A204.1 (cell line): ENCODE data around the gene GVQW3.

Experiments
- FAIRE-seq: peaks from 2 replicates; lab custom pipeline; 2012; peaks lifted over from hg19 to GRCh38; lab: Jason Lieb, UNC

Gene GVQW3

GRCh38 chr11:76445121-76446084 is 64.3 kb downstream of the GVQW3 start:
- FAIRE-seq = peak; percentile 27

- FAIRE-seq = no peak
Measured at GRCh38 chr11:76448506-76448905, 67.4 kb downstream of the GVQW3 start.

- no peak for FAIRE-seq
Measured at GRCh38 chr11:76453248-76453647, 72.1 kb downstream of the GVQW3 start.

DNA sequence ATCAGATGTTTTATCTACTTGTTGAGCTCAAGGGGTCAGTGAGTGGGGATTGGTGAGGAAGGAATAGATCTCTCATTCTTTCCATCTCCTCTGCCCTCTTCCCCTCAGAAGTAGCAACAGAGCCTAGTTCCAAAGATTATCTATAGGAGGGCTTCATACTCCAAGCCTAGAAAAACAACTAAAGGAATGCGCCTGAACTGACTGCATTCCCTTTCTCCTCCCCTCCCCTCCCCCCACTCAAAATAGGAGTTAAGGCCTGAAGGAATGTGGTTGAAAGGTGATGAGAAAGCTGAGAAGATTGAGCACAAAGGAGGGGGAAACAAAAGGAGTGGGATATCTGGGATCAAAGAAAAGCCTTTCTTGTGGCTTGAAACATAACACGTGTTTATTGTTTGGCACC is 74.2 kb downstream of the GVQW3 start:
- no peak for FAIRE-seq

DNA sequence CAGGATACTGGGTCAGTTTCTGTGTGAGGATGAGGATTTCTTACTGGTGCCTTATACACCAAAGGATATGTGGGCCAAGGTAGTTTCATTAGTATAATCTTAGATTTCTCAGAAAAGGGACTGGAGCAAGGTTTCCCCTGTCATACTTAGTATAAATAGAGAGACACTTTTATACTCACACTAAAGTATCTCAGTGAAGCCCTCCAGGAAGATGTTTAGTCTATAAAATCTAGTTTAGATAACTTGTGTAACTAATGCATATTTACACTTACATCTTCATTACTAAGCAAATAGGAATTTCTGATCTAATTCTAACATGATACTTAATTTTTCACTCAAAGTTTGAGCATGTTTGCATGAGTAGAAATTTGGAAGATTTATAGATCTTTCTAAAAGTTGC is 74.8 kb downstream of the GVQW3 start:
- no peak for FAIRE-seq

GRCh38 chr11:76456571-76456970 is 75.4 kb downstream of the GVQW3 start:
- no peak for FAIRE-seq
